Caco-2 (cell line): Measurements from ENCODE around the gene TOMM20. TPM values are rescaled to one million over a fixed set of nuclear protein-coding genes. Genes with fewer than 3 reads are reported as not detected.
"Not testable (repeated sequence)": the region's sequence is repeated elsewhere in the genome, so short reads cannot be mapped to it uniquely, and the experiment has no call there.

ENCODE experiments used
- BruUV-seq: library from RNA; stranded (reverse); fragments of 400-500 nt; replicated peaks from 2 replicates; lab custom pipeline; 2021; lab: Mats Ljungman, UMichigan
- CTCF ChIA-PET: fragments of 300-600 bp; sonication (Branson Sonifier 250); formaldehyde crosslinking; loops from one replicate; lab custom pipeline; 2022; ENCODE audit warnings: antibody characterized with exemption; lab: Charles Lee
- POLR2A ChIA-PET: fragments of 300-600 bp; sonication (Branson Sonifier 250); formaldehyde crosslinking; loops from one replicate; lab custom pipeline; 2022; ENCODE audit warnings: antibody characterized with exemption; lab: Charles Lee
- DNase-seq, 2 experiments: peaks; one replicate each; pipeline versions ENCODE4 v3.0.0 to v3.0.0-alpha.2; 2020 to 2022
- H3K27me3 ChIP-seq: replicated peaks from 2 replicates; pipeline ENCODE4 v1.6.0; 2011; ENCODE audit warnings: low read length; ENCODE audit not compliant: control insufficient read depth, insufficient read depth
- H3K36me3 ChIP-seq: 2 replicates; pipeline ENCODE4 v1.5.1; 2011; ENCODE audit warnings: low read length; ENCODE audit not compliant: control insufficient read depth, insufficient read depth
- H3K4me1 ChIP-seq: fragments of 250-450 bp; sonication (Bioruptor Pico); 2 replicates; pipeline ENCODE4 v1.5.1; 2020; ENCODE audit warnings: mild to moderate bottlenecking
- H3K4me3 ChIP-seq: 2 replicates; pipeline ENCODE4 v1.5.1; 2011; ENCODE audit warnings: low read depth, mild to moderate bottlenecking, control low read depth, low read length
- H3K9me3 ChIP-seq: fragments of 250-450 bp; sonication (Bioruptor Pico); 2 replicates; pipeline ENCODE4 v1.5.1; 2020; ENCODE audit warnings: mild to moderate bottlenecking, moderate library complexity
- H3K27ac Mint-ChIP-seq: one replicate; pipeline ENCODE4 v1.8.0; 2022; ENCODE audit warnings: mixed read lengths; ENCODE audit not compliant: unreplicated experiment
- H3K27me3 Mint-ChIP-seq: one replicate; pipeline ENCODE4 v1.8.0; 2022; ENCODE audit warnings: mixed read lengths; ENCODE audit not compliant: insufficient read depth, unreplicated experiment
- H3K36me3 Mint-ChIP-seq: one replicate; pipeline ENCODE4 v1.8.0; 2022; ENCODE audit warnings: mild to moderate bottlenecking, mixed read lengths; ENCODE audit not compliant: insufficient read depth, unreplicated experiment
- H3K4me1 Mint-ChIP-seq: one replicate; pipeline ENCODE4 v1.8.0; 2022; ENCODE audit warnings: low read depth, mixed read lengths; ENCODE audit not compliant: unreplicated experiment
- H3K4me3 Mint-ChIP-seq: one replicate; pipeline ENCODE4 v1.8.0; 2022; ENCODE audit warnings: mild to moderate bottlenecking, moderate library complexity, mixed read lengths; ENCODE audit not compliant: unreplicated experiment
- H3K9me3 Mint-ChIP-seq: one replicate; pipeline ENCODE4 v1.8.0; 2022; ENCODE audit warnings: mixed read lengths; ENCODE audit not compliant: unreplicated experiment
- intact Hi-C: fragments of 100-400 bp; cut with micrococcal nuclease; formaldehyde crosslinking; loops from one replicate; pipeline ENCODE4 v1.10.0; 2022; ENCODE audit not compliant: unreplicated experiment
- total RNA-seq: library from RNA; stranded (reverse); gene quantifications from 2 replicates; pipeline ENCODE4 v1.2.3, GENCODE V29; 2022
- TF ChIP-seq, protein P1 (sequence below), 2 experiments: fragments of 200-600 bp in 1 of 2; IDR thresholded peaks; 1 replicate in 1 of 2; 2 replicates in 1 of 2; pipeline versions ENCODE4 v1.5.1 to v1.8.0; 2011 to 2022; ENCODE audit warnings: antibody characterized with exemption in 1 of 2, control low read depth in 1 of 2, inconsistent platforms in 1 of 2, low read depth in 1 of 2, low read length in 1 of 2, mild to moderate bottlenecking in 1 of 2, moderate library complexity in 1 of 2; ENCODE audit not compliant: insufficient read depth in 1 of 2, severe bottlenecking in 1 of 2, unreplicated experiment in 1 of 2

TOMM20 gene
- total RNA-seq, 1 experiment from 2014 or later: 137 TPM

DNA sequence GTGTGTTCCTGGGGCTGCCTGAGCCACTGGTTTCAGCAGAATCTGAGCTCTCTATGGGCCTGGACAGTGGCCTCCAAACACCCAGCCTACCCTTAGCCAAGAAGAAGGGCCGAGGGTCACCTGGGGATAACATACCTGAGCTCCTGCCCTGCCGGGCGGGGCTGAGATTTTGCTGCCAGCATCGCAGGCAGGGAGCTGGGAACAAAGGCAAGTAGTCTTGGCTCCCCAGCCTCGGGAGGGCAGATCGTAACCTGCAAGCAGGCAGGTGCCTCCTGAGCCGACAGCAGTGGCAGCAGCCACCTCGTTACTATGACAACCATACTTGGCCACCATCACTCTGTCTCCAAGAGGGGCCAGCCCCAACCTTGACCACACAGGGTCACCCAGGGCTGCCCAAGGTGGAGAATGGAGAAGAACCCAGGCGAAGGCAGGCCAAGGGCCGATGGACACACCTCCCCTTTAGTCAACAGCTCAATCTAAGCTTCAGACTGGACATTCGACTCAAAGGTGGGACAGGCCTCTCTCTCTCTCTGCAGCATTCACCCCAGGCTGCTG lies 54.6 kb downstream of the TOMM20 start:
- TSS peak; percentile 67 for BruUV-seq
- Histone ChIP-seq H3K36me3 (no peaks in the 10 kb centered on the region), H3K9me3 (no peaks in the 10 kb centered on the region), H3K4me3 (no peak overlapping the region), H3K4me1 (peaks cover 51% of the 10 kb centered on the region), H3K27me3 (no peaks in the 10 kb centered on the region)
- peak overlapping the region; percentile 89 for H3K27ac Mint-ChIP-seq
- DNase-seq: peak; percentile 80 to 87
- H3K27me3 Mint-ChIP-seq: no peaks in the 10 kb centered on the region
- intact Hi-C loops: loop anchor here (2.0 kb wide), 1 partner anchor 13 kb away; no protein-coding TSS in a partner anchor
- H3K4me1 Mint-ChIP-seq: peaks cover 19% of the 10 kb centered on the region
- POLR2A ChIA-PET: interaction anchor here (0.6 to 1.7 kb wide), 5 partner anchors 14 to 1429 kb away, joined by 3 to 9 read pairs (median 3); partner anchors contain the start of gene TOMM20
- H3K9me3 Mint-ChIP-seq: no peaks in the 10 kb centered on the region
- TF ChIP-seq, protein P1, sequence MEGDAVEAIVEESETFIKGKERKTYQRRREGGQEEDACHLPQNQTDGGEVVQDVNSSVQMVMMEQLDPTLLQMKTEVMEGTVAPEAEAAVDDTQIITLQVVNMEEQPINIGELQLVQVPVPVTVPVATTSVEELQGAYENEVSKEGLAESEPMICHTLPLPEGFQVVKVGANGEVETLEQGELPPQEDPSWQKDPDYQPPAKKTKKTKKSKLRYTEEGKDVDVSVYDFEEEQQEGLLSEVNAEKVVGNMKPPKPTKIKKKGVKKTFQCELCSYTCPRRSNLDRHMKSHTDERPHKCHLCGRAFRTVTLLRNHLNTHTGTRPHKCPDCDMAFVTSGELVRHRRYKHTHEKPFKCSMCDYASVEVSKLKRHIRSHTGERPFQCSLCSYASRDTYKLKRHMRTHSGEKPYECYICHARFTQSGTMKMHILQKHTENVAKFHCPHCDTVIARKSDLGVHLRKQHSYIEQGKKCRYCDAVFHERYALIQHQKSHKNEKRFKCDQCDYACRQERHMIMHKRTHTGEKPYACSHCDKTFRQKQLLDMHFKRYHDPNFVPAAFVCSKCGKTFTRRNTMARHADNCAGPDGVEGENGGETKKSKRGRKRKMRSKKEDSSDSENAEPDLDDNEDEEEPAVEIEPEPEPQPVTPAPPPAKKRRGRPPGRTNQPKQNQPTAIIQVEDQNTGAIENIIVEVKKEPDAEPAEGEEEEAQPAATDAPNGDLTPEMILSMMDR (IDR thresholded peaks at IDR 0.05; ENCODE audit: insufficient read depth in 1 of 2, low read depth in 1 of 2, low read length in 1 of 2, severe bottlenecking in 1 of 2, unreplicated experiment in 1 of 2): no peak
- peaks cover 5% of the 10 kb centered on the region for H3K36me3 Mint-ChIP-seq
- no peak overlapping the region for H3K4me3 Mint-ChIP-seq
- CTCF ChIA-PET: interaction anchor here (0.6 to 1.5 kb wide), 5 partner anchors 10 to 651 kb away, joined by 3 to 7 read pairs (median 5); no protein-coding TSS in a partner anchor

DNA sequence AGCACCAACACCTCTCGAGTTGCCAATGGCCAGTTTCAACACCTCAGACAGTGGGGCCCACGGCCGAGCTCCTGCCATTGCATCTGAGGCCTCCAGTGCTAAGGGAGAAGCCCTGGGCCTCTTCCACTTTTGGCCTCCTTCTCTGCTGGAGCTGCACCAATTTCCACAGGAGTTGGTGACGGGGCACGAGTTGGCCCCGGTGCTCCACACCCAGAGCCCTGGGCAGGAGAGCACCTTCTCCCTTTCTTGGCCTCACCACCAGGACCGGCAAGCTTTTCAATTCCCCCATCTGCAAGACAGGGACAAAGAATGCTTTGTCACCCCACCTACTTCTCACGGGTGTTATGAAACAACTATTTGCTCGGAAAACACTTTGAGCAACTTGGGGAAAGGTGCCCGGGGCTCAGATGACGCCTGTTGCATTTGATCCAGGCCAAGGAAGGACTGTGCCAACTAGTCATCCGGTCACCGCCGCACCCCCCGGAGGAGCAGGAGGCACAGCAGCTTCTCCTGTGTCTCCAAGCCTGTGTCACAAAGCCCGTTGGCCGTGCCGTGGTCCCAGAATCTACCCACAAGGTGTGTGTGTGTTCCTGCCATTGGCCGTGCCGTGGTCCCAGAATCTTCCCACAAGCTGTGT lies 55.2 kb downstream of the TOMM20 start:
- H3K36me3 Mint-ChIP-seq: peaks cover 5% of the 10 kb centered on the region
- H3K27me3 Mint-ChIP-seq: no peaks in the 10 kb centered on the region
- no peaks in the 10 kb centered on the region for H3K27me3 ChIP-seq
- BruUV-seq: no TSS peak
- no peaks in the 10 kb centered on the region for H3K9me3 Mint-ChIP-seq
- H3K4me3 ChIP-seq: no peak overlapping the region
- H3K4me3 Mint-ChIP-seq: no peak overlapping the region
- H3K4me1 ChIP-seq: peaks cover 52% of the 10 kb centered on the region
- H3K9me3 ChIP-seq: no peaks in the 10 kb centered on the region
- no peaks in the 10 kb centered on the region for H3K36me3 ChIP-seq
- intact Hi-C loops: no loop called here
- H3K4me1 Mint-ChIP-seq: peaks cover 25% of the 10 kb centered on the region
- H3K27ac Mint-ChIP-seq: peak overlapping the region; percentile 89
- TF ChIP-seq, protein P1 (IDR thresholded peaks at IDR 0.05; ENCODE audit: insufficient read depth in 1 of 2, low read depth in 1 of 2, low read length in 1 of 2, severe bottlenecking in 1 of 2, unreplicated experiment in 1 of 2): no peak
- ChIA-PET CTCF (interaction anchor here (0.6 to 1.5 kb wide), 5 partner anchors 9 to 650 kb away, joined by 3 to 7 read pairs (median 5); no protein-coding TSS in a partner anchor), POLR2A (interaction anchor here (0.6 to 1.7 kb wide), 7 partner anchors 13 to 1430 kb away, joined by 3 to 9 read pairs (median 3); partner anchors contain the start of genes TBCE and TOMM20)
- DNase-seq: peak; percentile 77 to 82

DNA sequence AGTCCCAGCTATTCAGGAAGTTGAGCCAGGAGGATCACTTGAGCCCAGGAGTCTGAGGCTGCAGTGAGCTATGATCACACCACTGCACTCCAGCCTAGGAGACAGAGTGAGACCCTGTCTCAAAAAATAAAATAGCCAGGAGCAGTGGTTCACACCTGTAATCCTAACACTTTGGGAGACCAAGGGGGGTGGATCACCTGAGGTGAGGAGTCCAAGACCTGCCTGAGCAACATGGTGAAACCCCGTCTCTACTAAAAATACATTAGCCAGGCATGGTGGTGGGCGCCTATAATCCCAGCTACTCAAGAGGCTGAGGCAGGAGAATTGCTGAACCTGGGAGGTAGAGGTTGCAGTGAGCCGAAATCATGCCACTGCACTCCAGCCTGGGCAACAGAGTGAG lies 56.1 kb downstream of the TOMM20 start:
- H3K9me3 Mint-ChIP-seq, H3K4me3 ChIP-seq, H3K36me3 ChIP-seq, BruUV-seq, H3K4me3 Mint-ChIP-seq, H3K27me3 Mint-ChIP-seq, intact Hi-C loops, DNase-seq, H3K36me3 Mint-ChIP-seq, H3K27me3 ChIP-seq, H3K9me3 ChIP-seq: not testable (repeated sequence)
- POLR2A ChIA-PET: interaction anchor here (0.9 to 1.7 kb wide), 3 partner anchors 96 to 461 kb away, joined by 3 to 9 read pairs (median 5); partner anchors contain the start of gene TBCE
- H3K4me1 ChIP-seq: peaks cover 54% of the 10 kb centered on the region
- Mint-ChIP-seq H3K27ac (peak overlapping the region; percentile 89), H3K4me1 (peaks cover 34% of the 10 kb centered on the region)
- CTCF ChIA-PET: interaction anchor here (1.3 kb wide), 1 partner anchor 445 kb away, joined by 5 read pairs; no protein-coding TSS in a partner anchor
